MM.1S (cell line): Measurements from ENCODE around the gene NPPB.

Experiments
- DNase-seq: peaks from one replicate; pipeline ENCODE4 v3.0.0-alpha.2; 2015
- H2AFZ ChIP-seq: fragments of 300-600 bp; sonication (generic); 2 replicates; pipeline ENCODE4 v1.6.0; 2016; ENCODE audit warnings: antibody characterized with exemption, low read length
- H3F3A ChIP-seq: fragments of 300-600 bp; sonication (generic); 2 replicates; pipeline ENCODE4 v1.6.1; 2016; ENCODE audit warnings: mild to moderate bottlenecking, antibody characterized with exemption, low read length, moderate library complexity, mixed read lengths; ENCODE audit not compliant: insufficient read depth
- H3K27ac ChIP-seq: fragments of 300-600 bp; sonication (generic); 2 replicates; pipeline ENCODE4 v1.5.1; 2016; ENCODE audit warnings: mild to moderate bottlenecking, low read length
- H3K27me3 ChIP-seq: fragments of 300-600 bp; sonication (generic); replicated peaks from 2 replicates; pipeline ENCODE4 v1.6.0; 2016; ENCODE audit warnings: low read length; ENCODE audit not compliant: insufficient read depth
- H3K36me3 ChIP-seq: fragments of 300-600 bp; sonication (generic); replicated peaks from 2 replicates; pipeline ENCODE4 v1.6.1; 2016; ENCODE audit warnings: mild to moderate bottlenecking, low read length, mixed read lengths; ENCODE audit not compliant: insufficient read depth
- H3K4me1 ChIP-seq: fragments of 300-600 bp; sonication (generic); 2 replicates; pipeline ENCODE4 v1.6.1; 2016; ENCODE audit warnings: low read length, mixed read lengths
- H3K4me2 ChIP-seq: fragments of 300-600 bp; sonication (generic); 2 replicates; pipeline ENCODE4 v1.6.0; 2016; ENCODE audit warnings: low read depth, low read length
- H3K4me3 ChIP-seq: fragments of 300-600 bp; sonication (generic); 2 replicates; pipeline ENCODE4 v1.5.1; 2016; ENCODE audit warnings: low read length, mixed read lengths
- H3K79me2 ChIP-seq: fragments of 300-600 bp; sonication (generic); 2 replicates; pipeline ENCODE4 v1.6.1; 2016; ENCODE audit warnings: mixed run types, low read length, mixed read lengths
- H3K9ac ChIP-seq: fragments of 300-600 bp; sonication (generic); 2 replicates; pipeline ENCODE4 v1.6.1; 2016; ENCODE audit warnings: low read length, mixed read lengths
- H3K9me2 ChIP-seq: fragments of 300-600 bp; sonication (generic); replicated peaks from 2 replicates; pipeline ENCODE4 v1.6.1; 2016; ENCODE audit warnings: mild to moderate bottlenecking, low read length, mixed read lengths; ENCODE audit not compliant: insufficient read depth
- H3K9me3 ChIP-seq: fragments of 300-600 bp; sonication (generic); replicated peaks from 2 replicates; pipeline ENCODE4 v1.6.1; 2016; ENCODE audit warnings: mild to moderate bottlenecking, low read length, mixed read lengths; ENCODE audit not compliant: insufficient read depth
- H4K20me1 ChIP-seq: fragments of 300-600 bp; sonication (generic); 2 replicates; pipeline ENCODE4 v1.6.1; 2016; ENCODE audit warnings: mild to moderate bottlenecking, low read length, moderate library complexity, mixed read lengths; ENCODE audit not compliant: insufficient read depth
- EZH2 ChIP-seq: fragments of 300-600 bp; sonication (generic); optimal IDR thresholded peaks from 2 replicates; pipeline ENCODE3; 2017; ENCODE audit warnings: low read depth, mild to moderate bottlenecking, antibody characterized with exemption, low read length, mixed read lengths
- EZH2phosphoT487 ChIP-seq: fragments of 300-600 bp; sonication (generic); IDR thresholded peaks from 2 replicates; pipeline ENCODE4 v1.6.1; 2018; ENCODE audit warnings: antibody characterized with exemption, low read length
- TF ChIP-seq, protein P1 (sequence below): fragments of 300-600 bp; sonication (generic); IDR thresholded peaks from 2 replicates; pipeline ENCODE4 v1.5.1; 2016; ENCODE audit warnings: antibody characterized with exemption, low read length, mixed read lengths

The NPPB gene

DNA sequence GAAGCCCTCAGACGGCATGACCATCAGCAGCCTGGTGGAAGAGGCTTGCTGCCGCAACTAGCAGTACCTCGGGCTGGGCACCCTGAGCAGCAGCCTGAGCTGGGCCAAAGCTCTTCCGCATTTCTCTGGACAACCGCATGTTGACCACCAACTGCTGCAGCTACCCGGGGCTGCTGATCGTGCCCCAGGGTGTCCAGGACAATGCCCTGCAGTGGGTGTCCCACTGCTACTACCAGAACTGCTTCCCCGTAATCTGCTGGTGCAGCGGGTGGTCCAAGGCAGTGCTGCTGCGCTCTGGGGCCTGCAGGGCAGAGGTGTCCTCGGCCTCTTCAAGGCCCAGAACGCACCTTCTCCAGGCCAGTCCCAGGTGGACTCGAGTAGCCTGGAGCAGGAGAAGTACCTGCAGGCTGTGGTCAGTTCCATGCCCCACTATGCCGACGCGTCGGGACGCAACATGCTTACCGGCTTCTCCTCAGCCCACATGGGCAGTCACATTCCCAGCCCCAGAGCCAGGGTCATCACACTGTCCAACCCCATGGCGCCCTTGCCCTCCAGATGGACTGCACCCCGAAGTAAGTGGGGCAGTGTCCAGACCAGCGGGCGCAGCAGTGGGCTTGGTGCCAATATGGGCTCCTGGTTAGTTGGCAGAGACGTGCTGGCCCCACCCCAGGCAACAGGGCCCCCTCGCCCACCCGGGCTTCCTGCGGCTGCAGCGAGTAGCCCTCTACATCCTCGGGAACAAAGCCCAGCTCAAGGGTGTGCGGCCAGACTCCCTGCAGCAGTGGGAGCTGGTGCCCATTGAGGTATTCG is 19.5 kb upstream of the NPPB start:
- Histone ChIP-seq H4K20me1 (no peaks in the 10 kb centered on the region), H3K27me3 (peaks cover 100% of the 10 kb centered on the region), H3K9ac (no peak overlapping the region), H3K4me3 (no peak overlapping the region), H3K4me1 (no peaks in the 10 kb centered on the region), H3K9me3 (no peaks in the 10 kb centered on the region), H3K36me3 (no peaks in the 10 kb centered on the region), H3K27ac (no peak overlapping the region), H2AFZ (no peak overlapping the region), H3K9me2 (no peaks in the 10 kb centered on the region), H3K4me2 (no peak overlapping the region), H3K79me2 (no peaks in the 10 kb centered on the region), H3F3A (no peaks in the 10 kb centered on the region)
- TF ChIP-seq, protein P1, sequence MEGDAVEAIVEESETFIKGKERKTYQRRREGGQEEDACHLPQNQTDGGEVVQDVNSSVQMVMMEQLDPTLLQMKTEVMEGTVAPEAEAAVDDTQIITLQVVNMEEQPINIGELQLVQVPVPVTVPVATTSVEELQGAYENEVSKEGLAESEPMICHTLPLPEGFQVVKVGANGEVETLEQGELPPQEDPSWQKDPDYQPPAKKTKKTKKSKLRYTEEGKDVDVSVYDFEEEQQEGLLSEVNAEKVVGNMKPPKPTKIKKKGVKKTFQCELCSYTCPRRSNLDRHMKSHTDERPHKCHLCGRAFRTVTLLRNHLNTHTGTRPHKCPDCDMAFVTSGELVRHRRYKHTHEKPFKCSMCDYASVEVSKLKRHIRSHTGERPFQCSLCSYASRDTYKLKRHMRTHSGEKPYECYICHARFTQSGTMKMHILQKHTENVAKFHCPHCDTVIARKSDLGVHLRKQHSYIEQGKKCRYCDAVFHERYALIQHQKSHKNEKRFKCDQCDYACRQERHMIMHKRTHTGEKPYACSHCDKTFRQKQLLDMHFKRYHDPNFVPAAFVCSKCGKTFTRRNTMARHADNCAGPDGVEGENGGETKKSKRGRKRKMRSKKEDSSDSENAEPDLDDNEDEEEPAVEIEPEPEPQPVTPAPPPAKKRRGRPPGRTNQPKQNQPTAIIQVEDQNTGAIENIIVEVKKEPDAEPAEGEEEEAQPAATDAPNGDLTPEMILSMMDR = no peak
- TF ChIP-seq EZH2phosphoT487 (no peak), EZH2 (no peak)
- DNase-seq = no peak

DNA sequence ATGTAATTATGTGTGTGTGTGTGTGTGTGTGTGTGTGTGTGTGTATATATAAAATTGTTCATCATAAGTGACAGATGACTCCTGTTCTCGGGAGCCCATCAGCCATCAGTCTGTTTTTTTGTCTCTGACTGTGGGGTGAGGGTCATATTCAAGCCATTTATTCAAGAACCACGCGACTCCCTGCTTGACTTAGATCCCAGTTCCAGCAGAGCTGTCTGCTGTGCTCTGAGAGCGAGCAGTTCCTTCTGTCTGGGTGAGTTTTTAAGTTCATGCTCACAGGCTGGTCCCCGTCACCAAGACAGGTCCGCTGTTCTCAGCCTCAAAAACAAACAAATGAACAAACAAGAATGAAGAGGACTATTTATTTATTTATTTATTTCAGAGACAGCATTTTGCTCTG is 18.3 kb upstream of the NPPB start:
- TF ChIP-seq EZH2 = no peak
- TF ChIP-seq, protein P1 = no peak
- no peak for TF ChIP-seq EZH2phosphoT487
- no peak overlapping the region for H2AFZ ChIP-seq
- H3K4me3 ChIP-seq = no peak overlapping the region
- H3K9ac ChIP-seq = no peak overlapping the region
- no peaks in the 10 kb centered on the region for H3K9me3 ChIP-seq
- no peaks in the 10 kb centered on the region for H3F3A ChIP-seq
- H3K27ac ChIP-seq = no peak overlapping the region
- no peak for DNase-seq
- H4K20me1 ChIP-seq = no peaks in the 10 kb centered on the region
- H3K4me1 ChIP-seq = no peaks in the 10 kb centered on the region
- no peak overlapping the region for H3K4me2 ChIP-seq
- no peaks in the 10 kb centered on the region for H3K79me2 ChIP-seq
- no peaks in the 10 kb centered on the region for H3K36me3 ChIP-seq
- no peaks in the 10 kb centered on the region for H3K9me2 ChIP-seq
- peaks cover 98% of the 10 kb centered on the region for H3K27me3 ChIP-seq

DNA sequence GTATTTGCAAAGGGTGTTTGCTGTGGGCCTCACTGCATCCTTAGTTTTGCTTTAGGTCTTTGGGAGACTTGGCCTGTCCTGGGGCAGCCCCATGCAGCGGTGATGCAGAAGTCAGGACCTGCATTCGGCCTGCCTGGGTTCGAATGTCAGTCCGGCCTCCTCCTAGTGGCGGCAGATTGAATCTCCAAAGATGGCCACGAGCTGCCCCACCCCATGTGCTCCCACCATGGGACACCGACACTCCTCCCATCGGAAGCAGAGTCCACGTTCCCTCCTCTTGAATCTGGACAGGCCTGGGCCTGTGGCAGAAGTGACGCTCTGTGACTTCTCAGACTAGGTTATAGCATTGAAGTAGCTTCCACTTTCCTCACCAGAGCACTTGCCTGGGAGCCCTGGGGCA is 16.3 kb upstream of the NPPB start:
- Histone ChIP-seq H3K36me3 (no peaks in the 10 kb centered on the region), H3K9ac (no peak overlapping the region)
- TF ChIP-seq EZH2 = no peak
- TF ChIP-seq, protein P1 = no peak
- TF ChIP-seq EZH2phosphoT487 = no peak

More for the DNA sequence above, 16.3 kb upstream of the NPPB start:
- no peak for DNase-seq
- Histone ChIP-seq H3K27me3 (peaks cover 96% of the 10 kb centered on the region), H3K4me1 (no peaks in the 10 kb centered on the region), H3K4me2 (no peak overlapping the region), H3K9me3 (no peaks in the 10 kb centered on the region), H3K4me3 (no peak overlapping the region), H4K20me1 (no peaks in the 10 kb centered on the region), H3F3A (no peaks in the 10 kb centered on the region), H3K9me2 (no peaks in the 10 kb centered on the region), H3K79me2 (no peaks in the 10 kb centered on the region), H3K27ac (no peak overlapping the region), H2AFZ (no peak overlapping the region)
